Measurements from ENCODE around the gene VPS35L. TPM values are rescaled to one million over a fixed set of nuclear protein-coding genes. Genes with fewer than 3 reads are reported as not detected.

VPS35L gene
- total and polyA plus RNA-seq, 2 of the 13 experiments (the other 11 are each of a cell fraction or from before 2014, with no cell fraction given) = 1.4 to 1.6 TPM

DNA sequence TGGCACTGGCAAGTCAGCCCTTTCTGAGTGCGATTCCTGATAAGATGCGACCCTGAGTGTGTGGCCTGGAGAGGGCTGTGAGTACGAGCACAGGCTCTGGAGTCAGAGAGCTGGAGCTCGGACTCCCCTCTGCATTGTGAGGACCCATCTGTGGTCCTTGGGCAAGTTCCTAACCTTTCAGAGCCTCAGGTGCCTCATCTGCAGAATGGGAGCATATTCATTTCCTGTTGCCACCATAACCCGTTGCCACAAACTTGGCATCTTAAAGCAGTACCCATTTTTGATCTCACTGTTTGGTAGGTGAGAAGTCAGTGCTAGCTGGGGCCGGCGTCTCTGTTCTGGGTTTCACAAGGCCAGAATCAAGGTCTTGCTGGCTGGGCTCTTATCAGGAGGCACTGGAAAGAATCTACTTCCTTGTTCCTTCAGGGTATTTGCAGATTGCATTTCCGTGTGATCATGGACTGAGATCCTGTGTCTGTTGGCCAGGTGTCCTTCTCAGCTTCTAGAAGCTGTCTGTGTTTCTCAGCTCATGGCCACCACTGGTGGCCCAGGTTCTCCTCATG is 142.3 kb downstream of the VPS35L start (continued):
- TF ChIP-seq, protein P1, sequence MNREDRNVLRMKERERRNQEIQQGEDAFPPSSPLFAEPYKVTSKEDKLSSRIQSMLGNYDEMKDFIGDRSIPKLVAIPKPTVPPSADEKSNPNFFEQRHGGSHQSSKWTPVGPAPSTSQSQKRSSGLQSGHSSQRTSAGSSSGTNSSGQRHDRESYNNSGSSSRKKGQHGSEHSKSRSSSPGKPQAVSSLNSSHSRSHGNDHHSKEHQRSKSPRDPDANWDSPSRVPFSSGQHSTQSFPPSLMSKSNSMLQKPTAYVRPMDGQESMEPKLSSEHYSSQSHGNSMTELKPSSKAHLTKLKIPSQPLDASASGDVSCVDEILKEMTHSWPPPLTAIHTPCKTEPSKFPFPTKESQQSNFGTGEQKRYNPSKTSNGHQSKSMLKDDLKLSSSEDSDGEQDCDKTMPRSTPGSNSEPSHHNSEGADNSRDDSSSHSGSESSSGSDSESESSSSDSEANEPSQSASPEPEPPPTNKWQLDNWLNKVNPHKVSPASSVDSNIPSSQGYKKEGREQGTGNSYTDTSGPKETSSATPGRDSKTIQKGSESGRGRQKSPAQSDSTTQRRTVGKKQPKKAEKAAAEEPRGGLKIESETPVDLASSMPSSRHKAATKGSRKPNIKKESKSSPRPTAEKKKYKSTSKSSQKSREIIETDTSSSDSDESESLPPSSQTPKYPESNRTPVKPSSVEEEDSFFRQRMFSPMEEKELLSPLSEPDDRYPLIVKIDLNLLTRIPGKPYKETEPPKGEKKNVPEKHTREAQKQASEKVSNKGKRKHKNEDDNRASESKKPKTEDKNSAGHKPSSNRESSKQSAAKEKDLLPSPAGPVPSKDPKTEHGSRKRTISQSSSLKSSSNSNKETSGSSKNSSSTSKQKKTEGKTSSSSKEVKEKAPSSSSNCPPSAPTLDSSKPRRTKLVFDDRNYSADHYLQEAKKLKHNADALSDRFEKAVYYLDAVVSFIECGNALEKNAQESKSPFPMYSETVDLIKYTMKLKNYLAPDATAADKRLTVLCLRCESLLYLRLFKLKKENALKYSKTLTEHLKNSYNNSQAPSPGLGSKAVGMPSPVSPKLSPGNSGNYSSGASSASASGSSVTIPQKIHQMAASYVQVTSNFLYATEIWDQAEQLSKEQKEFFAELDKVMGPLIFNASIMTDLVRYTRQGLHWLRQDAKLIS (CRISPR knock-in tag; IDR thresholded peaks at IDR 0.05) = no peak
- TF ChIP-seq BHLHE40 (IDR thresholded peaks at IDR 0.05; ENCODE audit: low read length) (no peak), SRSF1 (optimal IDR thresholded peaks at IDR 0.05; ENCODE audit: low read depth, low read length) (no peak), ZNF513 (CRISPR knock-in tag; conservative IDR thresholded peaks at IDR 0.05) (no peak), MZF1 (CRISPR knock-in tag; IDR thresholded peaks at IDR 0.05; ENCODE audit: borderline replicate concordance) (no peak), ZFP82 (CRISPR knock-in tag; IDR thresholded peaks at IDR 0.05; ENCODE audit: borderline replicate concordance) (no peak), POLR2A (IDR thresholded peaks at IDR 0.05; ENCODE audit: insufficient read depth in 1 of 2, low read depth in 2 of 2, low read length in 2 of 2) (peak in 1 of 2 experiments; percentile 18; a peak in 1 of 4 replicates)

Measured in HepG2 (cell line).